Liver (tissue), 3 donors: ENCODE measurements around the gene DRAP1.

ENCODE experiments used
- EGR1 ChIP-seq, 2 donors: IDR thresholded peaks; 2 replicates each; pipeline ENCODE4 v1.6.1; 2016 to 2018; ENCODE audit warnings: antibody characterized with exemption in 2 of 2, low read depth in 2 of 2
- FOXA1 ChIP-seq: IDR thresholded peaks from 2 replicates; pipeline ENCODE4 v1.6.1; 2016; ENCODE audit warnings: antibody characterized with exemption
- GABPA ChIP-seq, 2 donors: IDR thresholded peaks in 1 of 2; conservative IDR thresholded peaks in 1 of 2; 2 replicates each; pipeline ENCODE4 v1.6.1; 2016; ENCODE audit warnings: antibody characterized with exemption in 2 of 2, mild to moderate bottlenecking in 1 of 2, moderate library complexity in 1 of 2
- JUND ChIP-seq, 2 donors: IDR thresholded peaks; 2 replicates each; pipeline ENCODE4 v1.6.1; 2016; ENCODE audit warnings: antibody characterized with exemption in 2 of 2
- NR2F2 ChIP-seq: IDR thresholded peaks from 2 replicates; pipeline ENCODE4 v1.6.1; 2016; ENCODE audit warnings: antibody characterized with exemption
- RAD21 ChIP-seq, 2 donors: IDR thresholded peaks; 2 replicates each; pipeline ENCODE4 v1.6.1; 2016; ENCODE audit warnings: antibody characterized with exemption in 2 of 2, mild to moderate bottlenecking in 2 of 2
- SP1 ChIP-seq: IDR thresholded peaks from 2 replicates; pipeline ENCODE4 v1.6.1; 2018; ENCODE audit warnings: antibody characterized with exemption, mild to moderate bottlenecking
- YY1 ChIP-seq: IDR thresholded peaks from 2 replicates; pipeline ENCODE4 v1.6.1; 2016; ENCODE audit warnings: antibody characterized with exemption, mild to moderate bottlenecking
- TF ChIP-seq, protein P1 (sequence below): fragments of 150-350 bp; IDR thresholded peaks from 2 replicates; pipeline ENCODE4 v1.5.1; 2017; ENCODE audit warnings: improper control_type of control experiment, low read depth, low read length; ENCODE audit not compliant: missing input control
- TF ChIP-seq, protein P2 (sequence below): IDR thresholded peaks from 2 replicates; pipeline ENCODE4 v1.6.1; 2016; ENCODE audit warnings: antibody characterized with exemption, mild to moderate bottlenecking
- donor health status: healthy.
- donor health status: healthy.

DNA sequence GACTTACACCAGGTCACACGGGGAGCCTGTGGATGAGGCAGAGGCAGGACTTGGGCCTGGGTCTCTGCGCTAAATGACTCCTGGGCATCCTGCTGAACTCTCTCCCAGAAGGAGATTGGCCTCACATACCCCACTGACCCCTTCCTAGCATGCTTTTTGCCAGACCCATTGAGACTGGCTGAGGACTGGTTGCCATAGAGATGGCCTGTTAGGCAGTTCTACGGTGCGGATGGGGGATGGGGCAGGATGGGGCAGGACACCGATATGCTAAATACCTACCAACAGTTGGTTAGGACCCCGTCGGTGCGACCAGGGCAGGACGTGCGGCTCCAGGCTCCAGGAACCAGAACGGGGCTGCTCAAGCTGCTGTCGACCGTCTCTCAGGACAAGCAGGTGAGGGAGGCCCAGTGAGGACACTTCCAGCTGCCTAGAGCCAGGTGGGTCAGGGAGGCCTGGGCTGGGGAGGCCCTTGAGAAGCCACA lies 26.2 kb downstream of the DRAP1 start, which contains the start of gene TSGA10IP:
- no peak for TF ChIP-seq FOXA1
- TF ChIP-seq, protein P1, sequence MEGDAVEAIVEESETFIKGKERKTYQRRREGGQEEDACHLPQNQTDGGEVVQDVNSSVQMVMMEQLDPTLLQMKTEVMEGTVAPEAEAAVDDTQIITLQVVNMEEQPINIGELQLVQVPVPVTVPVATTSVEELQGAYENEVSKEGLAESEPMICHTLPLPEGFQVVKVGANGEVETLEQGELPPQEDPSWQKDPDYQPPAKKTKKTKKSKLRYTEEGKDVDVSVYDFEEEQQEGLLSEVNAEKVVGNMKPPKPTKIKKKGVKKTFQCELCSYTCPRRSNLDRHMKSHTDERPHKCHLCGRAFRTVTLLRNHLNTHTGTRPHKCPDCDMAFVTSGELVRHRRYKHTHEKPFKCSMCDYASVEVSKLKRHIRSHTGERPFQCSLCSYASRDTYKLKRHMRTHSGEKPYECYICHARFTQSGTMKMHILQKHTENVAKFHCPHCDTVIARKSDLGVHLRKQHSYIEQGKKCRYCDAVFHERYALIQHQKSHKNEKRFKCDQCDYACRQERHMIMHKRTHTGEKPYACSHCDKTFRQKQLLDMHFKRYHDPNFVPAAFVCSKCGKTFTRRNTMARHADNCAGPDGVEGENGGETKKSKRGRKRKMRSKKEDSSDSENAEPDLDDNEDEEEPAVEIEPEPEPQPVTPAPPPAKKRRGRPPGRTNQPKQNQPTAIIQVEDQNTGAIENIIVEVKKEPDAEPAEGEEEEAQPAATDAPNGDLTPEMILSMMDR = no peak
- TF ChIP-seq JUND (IDR thresholded peaks at IDR 0.05) = no peak
- TF ChIP-seq YY1 = no peak
- no peak for TF ChIP-seq SP1
- TF ChIP-seq, protein P2, sequence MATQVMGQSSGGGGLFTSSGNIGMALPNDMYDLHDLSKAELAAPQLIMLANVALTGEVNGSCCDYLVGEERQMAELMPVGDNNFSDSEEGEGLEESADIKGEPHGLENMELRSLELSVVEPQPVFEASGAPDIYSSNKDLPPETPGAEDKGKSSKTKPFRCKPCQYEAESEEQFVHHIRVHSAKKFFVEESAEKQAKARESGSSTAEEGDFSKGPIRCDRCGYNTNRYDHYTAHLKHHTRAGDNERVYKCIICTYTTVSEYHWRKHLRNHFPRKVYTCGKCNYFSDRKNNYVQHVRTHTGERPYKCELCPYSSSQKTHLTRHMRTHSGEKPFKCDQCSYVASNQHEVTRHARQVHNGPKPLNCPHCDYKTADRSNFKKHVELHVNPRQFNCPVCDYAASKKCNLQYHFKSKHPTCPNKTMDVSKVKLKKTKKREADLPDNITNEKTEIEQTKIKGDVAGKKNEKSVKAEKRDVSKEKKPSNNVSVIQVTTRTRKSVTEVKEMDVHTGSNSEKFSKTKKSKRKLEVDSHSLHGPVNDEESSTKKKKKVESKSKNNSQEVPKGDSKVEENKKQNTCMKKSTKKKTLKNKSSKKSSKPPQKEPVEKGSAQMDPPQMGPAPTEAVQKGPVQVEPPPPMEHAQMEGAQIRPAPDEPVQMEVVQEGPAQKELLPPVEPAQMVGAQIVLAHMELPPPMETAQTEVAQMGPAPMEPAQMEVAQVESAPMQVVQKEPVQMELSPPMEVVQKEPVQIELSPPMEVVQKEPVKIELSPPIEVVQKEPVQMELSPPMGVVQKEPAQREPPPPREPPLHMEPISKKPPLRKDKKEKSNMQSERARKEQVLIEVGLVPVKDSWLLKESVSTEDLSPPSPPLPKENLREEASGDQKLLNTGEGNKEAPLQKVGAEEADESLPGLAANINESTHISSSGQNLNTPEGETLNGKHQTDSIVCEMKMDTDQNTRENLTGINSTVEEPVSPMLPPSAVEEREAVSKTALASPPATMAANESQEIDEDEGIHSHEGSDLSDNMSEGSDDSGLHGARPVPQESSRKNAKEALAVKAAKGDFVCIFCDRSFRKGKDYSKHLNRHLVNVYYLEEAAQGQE = no peak
- TF ChIP-seq NR2F2 = no peak
- no peak for TF ChIP-seq RAD21 (IDR thresholded peaks at IDR 0.05)
- TF ChIP-seq GABPA (IDR thresholded peaks at IDR 0.05 in 1 of 2, conservative IDR thresholded peaks at IDR 0.05 in 1 of 2) = no peak
- no peak for TF ChIP-seq EGR1 (IDR thresholded peaks at IDR 0.05; ENCODE audit: low read depth in 2 of 2)
